Spleen (tissue), 7 donors: ENCODE measurements around the gene WIPI1.

Source experiments
- POLR2AphosphoS5 ChIP-seq, 3 donors: sonication (generic); formaldehyde crosslinking; IDR thresholded peaks; one replicate each; pipeline ENCODE4 v1.5.1; 2017; ENCODE audit warnings: antibody characterized with exemption in 3 of 3
- TF ChIP-seq, protein P1 (sequence below), 11 experiments: fragments of 200-600 bp in 7 of 11; fragments of 450-650 bp in 4 of 11; sonication (generic) in 4 of 11; IDR thresholded peaks in 8 of 11; conservative IDR thresholded peaks in 3 of 11; 1 replicate in 7 of 11; 2 replicates in 4 of 11; pipeline versions ENCODE4 v1.4.0 to v1.8.0; 2016 to 2021; ENCODE audit warnings: antibody characterized with exemption in 11 of 11, inconsistent platforms in 4 of 11, mild to moderate bottlenecking in 1 of 11
- donor health status: DM: no; HTN: no; CAD: no; lungs with moderate emphysema.
- donor health status: DM: no; HTN: no; CAD: no.
- donor health status: DM: no; HTN: no; CAD: no.

DNA sequence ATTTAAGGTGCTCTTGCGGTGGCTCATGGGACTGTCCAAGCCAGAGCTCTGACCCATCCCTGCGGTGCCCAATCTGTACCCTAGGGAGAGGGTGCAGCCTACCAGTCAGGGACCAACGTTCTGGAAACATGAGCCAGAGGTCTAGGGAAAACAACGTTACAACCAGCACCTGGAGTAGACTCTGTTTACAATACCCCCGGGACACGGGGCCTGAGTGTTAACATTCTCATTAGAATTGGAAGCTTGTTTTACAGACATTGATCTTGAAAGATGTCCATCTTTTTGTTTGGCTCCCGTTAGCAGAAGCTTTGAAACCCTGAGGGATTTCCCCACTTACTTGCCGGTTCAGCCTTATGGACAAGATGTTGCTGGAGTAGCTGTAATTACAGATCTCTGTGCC, 6.9 kb downstream of the WIPI1 start:
- no peak for TF ChIP-seq POLR2AphosphoS5 (IDR thresholded peaks at IDR 0.05)
- TF ChIP-seq, protein P1, sequence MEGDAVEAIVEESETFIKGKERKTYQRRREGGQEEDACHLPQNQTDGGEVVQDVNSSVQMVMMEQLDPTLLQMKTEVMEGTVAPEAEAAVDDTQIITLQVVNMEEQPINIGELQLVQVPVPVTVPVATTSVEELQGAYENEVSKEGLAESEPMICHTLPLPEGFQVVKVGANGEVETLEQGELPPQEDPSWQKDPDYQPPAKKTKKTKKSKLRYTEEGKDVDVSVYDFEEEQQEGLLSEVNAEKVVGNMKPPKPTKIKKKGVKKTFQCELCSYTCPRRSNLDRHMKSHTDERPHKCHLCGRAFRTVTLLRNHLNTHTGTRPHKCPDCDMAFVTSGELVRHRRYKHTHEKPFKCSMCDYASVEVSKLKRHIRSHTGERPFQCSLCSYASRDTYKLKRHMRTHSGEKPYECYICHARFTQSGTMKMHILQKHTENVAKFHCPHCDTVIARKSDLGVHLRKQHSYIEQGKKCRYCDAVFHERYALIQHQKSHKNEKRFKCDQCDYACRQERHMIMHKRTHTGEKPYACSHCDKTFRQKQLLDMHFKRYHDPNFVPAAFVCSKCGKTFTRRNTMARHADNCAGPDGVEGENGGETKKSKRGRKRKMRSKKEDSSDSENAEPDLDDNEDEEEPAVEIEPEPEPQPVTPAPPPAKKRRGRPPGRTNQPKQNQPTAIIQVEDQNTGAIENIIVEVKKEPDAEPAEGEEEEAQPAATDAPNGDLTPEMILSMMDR (IDR thresholded peaks at IDR 0.05 in 8 of 11, conservative IDR thresholded peaks at IDR 0.05 in 3 of 11): no peak
